IPS-NIHi11 (cell line): ENCODE data around the gene DOCK11.
"Not testable (repeated sequence)": the region's sequence is repeated elsewhere in the genome, so short reads cannot be mapped to it uniquely, and the experiment has no call there.

Source experiments
- DNase-seq: peaks from one replicate; pipeline ENCODE4 v3.0.0; 2012; ENCODE audit warnings: mixed read lengths, low spot score

DOCK11 gene

DNA sequence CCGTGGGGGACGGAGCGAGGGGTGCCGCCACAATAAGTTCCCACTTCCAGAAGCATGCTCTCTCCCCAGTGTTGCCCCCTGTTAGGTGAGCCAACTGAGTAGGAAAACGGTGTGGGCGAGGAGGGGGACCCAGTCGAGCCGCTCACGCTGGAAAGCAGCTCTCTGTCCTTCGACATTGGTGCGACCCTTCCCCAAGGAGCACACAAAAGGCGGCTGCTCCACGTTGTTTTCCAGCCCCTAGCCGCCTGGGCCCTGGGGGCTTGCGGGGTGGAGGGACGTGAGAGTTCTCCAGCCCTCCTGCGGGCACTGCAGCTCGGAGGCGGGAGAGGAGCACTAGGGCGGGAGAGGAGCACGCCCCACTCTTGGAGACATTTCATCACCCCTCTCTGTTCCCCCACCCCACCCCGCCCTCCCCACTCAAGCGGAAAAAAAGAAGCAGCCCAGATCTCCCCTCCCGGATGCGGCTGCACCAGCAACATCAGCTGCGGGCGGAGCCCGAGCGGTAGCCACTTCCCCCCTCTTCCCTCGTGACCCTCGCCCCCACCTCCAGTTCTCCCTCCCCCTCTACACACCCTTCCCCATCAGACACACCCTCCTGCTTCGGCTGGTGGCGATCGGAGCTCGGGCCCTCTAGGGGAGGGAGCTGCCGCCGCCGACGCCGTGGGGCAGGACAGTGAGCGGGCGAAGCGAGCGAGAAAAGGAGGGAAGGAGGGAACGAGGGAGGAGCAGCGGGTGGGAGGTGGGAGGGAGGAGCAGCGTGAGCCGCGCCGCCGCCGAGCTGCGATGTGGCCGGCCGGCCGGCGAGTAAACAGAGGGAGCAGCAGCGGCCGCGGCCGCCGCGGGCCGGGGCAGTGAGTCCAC lies at the start of gene DOCK11:
Gene DOCK11 (plus strand): TSS at position 755 of the 861 bp plus-strand sequence. CDS start 157 bp downstream, outside the sequence.
- peak; percentile 57 for DNase-seq

DNA sequence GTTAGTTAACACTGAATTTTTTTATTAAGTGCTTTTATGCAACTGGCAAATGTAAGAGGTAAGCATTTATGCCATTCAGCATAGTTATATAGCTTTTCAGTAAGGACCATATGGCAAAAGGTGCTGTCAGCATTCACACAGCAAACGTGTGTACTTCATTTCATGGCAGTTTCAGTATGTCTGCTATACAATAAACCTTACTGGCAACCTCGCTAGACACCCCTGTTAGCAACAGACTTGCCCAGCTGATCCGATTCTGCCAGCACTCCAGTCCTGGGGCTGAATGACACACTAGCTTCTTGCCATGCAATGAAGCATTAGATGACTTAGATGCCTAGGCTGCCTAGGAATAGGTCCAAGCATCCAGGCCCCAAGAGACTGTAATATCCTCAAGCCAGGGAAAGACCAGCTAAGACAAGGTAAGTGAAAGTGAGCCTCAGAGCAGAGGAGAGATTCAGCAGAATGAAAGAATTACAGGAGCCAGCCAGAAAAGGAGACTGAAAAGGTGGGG lies 47.3 kb upstream of the DOCK11 start:
- DNase-seq: no peak

GRCh38 chrX:118455013-118455412 lies 40.6 kb upstream of the DOCK11 start:
- DNase-seq: no peak

DNA sequence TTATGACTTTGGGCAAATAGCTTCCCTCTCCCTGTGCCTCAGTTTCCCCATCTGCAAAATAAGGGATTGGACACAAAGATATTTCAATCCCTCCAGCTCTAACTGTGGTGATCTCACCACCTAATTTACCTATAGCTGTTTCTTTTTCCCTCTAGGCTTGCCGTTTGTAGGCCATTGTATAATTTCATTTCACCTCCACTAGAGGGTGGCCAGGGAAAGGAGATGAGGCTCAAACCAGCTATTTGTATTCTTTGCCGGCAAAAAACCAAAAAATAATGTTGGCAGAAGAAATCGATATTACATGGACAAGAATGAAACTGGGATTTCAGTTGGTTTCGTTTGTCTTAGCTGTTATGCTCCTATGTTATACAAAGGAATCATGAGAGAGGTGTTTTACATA lies 36.1 kb upstream of the DOCK11 start:
- peak; percentile 27 for DNase-seq

GRCh38 chrX:118464501-118464900 lies 31.1 kb upstream of the DOCK11 start:
- no peak for DNase-seq

GRCh38 chrX:118468122-118468521 lies 27.5 kb upstream of the DOCK11 start:
- DNase-seq: no peak

- not testable (repeated sequence) for DNase-seq
Measured at GRCh38 chrX:118470721-118471347, 24.8 kb upstream of the DOCK11 start.

DNA sequence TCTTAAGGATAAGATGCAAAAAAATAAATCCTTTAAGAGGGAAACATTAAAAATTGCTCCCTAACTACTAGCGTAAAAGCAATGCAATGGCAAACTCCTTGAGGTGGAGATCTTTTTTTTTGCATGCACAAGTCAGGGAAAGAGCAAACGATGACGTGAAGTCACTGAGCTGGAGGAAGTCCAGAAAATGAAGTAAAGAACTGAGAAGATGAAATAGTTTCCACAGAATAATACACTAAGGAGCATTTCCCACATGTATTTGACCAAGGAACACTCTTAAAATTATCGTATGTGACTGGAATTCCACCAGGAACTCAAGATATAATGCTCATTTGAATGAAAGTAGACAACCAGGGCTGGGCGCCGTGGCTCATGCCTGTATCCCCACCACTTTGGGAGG lies 21.0 kb upstream of the DOCK11 start:
- no peak for DNase-seq

- no peak for DNase-seq
Measured at GRCh38 chrX:118475903-118476302, 19.7 kb upstream of the DOCK11 start.

DNA sequence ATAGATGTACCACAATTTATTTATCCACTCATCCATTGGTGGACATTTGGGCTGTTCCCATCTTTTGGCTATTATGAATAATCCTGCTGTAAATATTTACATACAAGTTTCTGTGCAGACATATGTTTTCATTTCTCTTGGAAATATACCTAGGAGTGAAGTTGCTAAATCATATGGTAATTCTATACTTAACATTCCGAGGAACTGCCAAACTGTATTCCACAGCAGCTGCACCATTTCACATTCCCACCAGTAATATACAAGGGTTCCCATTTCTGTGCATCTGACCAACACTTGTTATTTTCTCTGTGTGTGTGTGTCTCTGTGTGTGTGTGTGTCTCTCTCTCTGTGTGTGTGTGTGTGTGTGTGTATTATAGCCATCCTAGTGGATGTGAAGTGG lies 15.4 kb upstream of the DOCK11 start:
- no peak for DNase-seq

DNA sequence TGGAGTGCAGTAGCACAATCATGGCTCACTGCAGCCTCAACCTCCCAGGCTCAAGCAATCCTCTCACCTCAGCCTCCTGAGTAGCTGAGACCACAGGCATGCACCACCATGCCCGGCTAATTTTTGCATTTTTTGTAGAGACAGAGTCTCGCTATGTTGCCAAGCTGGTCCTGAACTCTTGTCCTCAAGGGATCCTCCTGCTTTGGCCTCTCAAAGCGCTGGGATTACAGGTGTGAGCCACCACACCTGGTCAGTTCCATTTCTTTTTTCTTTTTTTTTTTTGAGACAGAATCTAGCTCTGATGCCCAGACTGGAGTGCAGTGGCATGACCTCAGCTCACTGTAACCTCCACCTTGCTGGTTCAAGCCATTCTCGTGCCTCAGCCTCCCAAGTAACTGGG lies 13.2 kb upstream of the DOCK11 start:
- DNase-seq: not testable (repeated sequence)

- no peak for DNase-seq
Measured at GRCh38 chrX:118484216-118484903, 11.3 kb upstream of the DOCK11 start.

- DNase-seq: not testable (repeated sequence)
Measured at GRCh38 chrX:118486693-118487092, 8.9 kb upstream of the DOCK11 start.

GRCh38 chrX:118493016-118493415 lies 2.6 kb upstream of the DOCK11 start:
- DNase-seq: no peak

GRCh38 chrX:118493653-118494297 lies 1.8 kb upstream of the DOCK11 start:
- no peak for DNase-seq

GRCh38 chrX:118495958-118496762 lies 545 bp downstream of the DOCK11 start:
- DNase-seq: peak; percentile 25

GRCh38 chrX:118496763-118497079 lies 1.1 kb downstream of the DOCK11 start:
- DNase-seq: no peak

GRCh38 chrX:118497180-118497818 lies 1.7 kb downstream of the DOCK11 start:
- no peak for DNase-seq

DNA sequence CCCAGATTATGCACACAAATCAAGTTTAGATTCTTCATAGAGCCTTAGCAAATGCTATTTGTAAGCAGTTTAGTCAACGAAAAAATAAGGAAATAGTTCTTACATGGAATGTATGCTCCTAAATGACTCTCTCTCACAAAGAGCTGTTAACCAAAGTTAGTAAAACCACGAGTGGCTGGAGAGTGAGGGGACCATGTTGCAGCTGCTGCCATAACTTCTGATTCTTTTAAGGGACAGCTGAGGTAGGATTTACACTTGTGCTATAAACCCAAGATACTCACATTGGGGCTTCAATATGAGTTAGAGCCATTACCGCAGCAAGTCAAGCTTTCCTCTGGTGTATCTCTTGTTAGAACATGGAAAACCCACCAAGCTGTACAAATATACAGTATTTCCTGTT lies 2.7 kb downstream of the DOCK11 start:
- DNase-seq: no peak

DNA sequence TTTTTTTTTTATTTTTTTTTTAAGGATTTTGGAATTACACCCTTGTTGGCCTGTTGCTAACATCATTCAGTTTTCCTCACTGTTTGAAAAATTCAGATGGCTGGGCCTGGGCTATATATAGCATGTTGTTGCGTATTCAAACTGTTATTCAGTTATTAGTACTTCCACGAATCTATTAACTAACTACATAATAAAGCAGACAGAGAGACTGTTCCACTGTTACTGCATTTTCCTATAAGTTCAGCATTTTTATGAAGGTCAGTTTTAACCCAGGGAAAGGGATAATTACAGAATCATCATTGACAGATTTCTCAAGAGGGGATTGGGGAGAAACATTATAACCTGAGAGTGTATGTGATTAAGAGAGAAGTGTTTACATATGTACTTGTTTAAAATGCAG lies 3.1 kb downstream of the DOCK11 start:
- DNase-seq: no peak

DNA sequence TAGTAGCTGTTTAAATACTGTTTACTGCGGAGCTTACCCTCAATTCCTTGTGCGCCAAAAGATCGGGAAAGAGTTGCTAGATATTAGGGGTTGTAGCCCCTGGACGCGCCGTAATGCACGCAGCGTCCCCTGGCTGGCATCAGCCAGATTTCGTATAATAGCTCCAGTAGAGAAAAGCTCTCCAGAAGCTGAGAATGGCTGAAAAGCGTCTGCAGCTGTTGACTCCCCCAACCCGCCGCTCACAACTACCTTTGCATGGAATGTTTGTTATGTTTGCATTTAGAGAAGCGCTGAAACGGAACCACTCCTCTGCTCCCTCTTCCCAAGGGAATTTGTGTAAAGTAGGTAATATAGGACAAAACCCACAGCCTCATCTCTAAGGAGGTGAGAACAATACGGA lies 3.7 kb downstream of the DOCK11 start:
- no peak for DNase-seq
